Activated T-cell treated with anti-CD3 and anti-CD28 coated beads for 24 hours (primary cell): ENCODE data around the gene RALGDS.
"Not testable (repeated sequence)": the region's sequence is repeated elsewhere in the genome, so short reads cannot be mapped to it uniquely, and the experiment has no call there.

Source experiments
- DNase-seq: peaks from one replicate; pipeline ENCODE4 v3.0.0-alpha.2; 2020; ENCODE audit warnings: low read depth

Gene RALGDS

GRCh38 chr9:133121198-133121914 lies at the start of gene RALGDS:
Gene RALGDS (minus strand): TSS chr9:133121240. CDS start chr9:133121154, 86 bp downstream.
- DNase-seq = peak; percentile 83

DNA sequence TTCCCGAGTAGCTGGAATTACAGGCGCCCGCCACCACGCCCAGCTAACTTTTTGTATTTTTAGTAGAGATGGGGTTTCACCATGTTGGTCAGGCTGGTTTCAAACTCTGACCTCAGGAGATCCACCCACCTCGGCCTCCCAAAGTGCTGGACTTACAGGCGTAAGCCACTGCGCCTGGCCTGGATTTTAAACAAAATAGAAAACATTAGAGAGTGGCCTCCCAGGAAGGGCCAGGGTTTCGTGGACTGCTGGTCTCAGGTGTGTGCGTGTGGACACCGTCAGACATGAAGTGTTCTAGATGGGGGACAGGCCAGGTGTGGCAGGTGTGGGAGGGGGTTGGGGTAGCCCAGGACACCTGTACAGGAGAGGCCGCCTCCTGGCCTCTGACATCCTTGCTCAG lies 49.7 kb upstream of the RALGDS start:
- DNase-seq = no peak

DNA sequence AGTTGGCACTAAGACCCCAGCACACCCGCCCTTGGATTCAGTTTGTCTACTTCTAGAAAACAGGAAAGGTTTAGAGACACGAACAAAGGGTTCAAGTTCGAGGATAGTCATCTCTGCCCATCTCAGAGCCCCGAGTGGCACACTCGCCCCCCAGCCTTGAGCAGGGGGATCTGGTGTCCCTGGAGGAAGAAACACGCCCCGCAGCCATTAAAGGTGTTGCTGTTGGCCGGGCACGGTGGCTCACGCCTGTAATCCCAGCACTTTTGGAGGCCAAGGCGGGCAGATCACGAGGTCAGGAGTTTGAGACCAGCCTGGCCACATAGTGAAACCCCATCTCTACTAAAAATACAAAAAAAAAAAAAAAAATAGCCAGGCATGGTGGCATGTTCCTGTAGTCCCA lies 48.6 kb upstream of the RALGDS start:
- not testable (repeated sequence) for DNase-seq

DNA sequence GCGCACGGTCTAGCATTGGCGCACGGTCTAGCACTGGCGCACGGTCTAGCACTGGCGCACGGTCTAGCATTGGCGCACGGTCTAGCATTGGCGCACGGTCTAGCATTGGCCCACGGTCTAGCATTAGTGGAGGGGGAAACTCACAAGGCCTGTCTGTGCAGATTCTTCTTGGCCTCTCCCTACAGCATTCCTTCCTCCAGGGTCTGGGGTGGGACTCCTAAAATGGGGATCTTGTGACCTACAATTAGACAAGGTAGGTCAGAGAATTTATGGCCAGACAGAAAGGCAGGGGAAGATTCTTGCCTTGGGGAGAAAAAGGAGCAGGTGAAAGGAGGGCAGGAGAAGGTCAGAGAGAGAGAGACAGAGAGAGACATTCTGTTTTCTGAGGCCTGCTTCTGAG lies 48.1 kb upstream of the RALGDS start:
- no peak for DNase-seq

GRCh38 chr9:133168432-133168831 lies 47.4 kb upstream of the RALGDS start:
- DNase-seq = no peak

DNA sequence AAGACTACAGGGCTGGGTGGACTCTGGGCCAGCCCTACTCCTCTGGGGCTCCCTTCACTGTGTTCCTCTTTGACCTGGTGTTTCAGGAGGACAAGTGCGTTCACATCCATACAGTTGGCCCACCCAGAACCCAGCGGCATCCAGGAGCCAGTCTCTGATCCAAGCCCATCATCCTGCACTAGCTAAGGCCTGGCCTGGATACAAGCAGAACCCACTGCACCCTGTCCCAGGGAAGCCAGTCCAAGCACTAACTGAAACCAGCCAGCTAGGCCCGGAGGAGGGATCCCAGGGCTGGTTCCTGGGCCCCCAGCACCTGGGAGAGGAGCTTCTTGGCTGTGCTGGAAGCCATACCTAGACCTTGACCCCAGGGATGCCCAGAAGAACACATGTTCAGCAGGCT lies 46.7 kb upstream of the RALGDS start:
- DNase-seq = no peak

GRCh38 chr9:133167096-133167730 lies 46.2 kb upstream of the RALGDS start:
- DNase-seq = no peak

DNA sequence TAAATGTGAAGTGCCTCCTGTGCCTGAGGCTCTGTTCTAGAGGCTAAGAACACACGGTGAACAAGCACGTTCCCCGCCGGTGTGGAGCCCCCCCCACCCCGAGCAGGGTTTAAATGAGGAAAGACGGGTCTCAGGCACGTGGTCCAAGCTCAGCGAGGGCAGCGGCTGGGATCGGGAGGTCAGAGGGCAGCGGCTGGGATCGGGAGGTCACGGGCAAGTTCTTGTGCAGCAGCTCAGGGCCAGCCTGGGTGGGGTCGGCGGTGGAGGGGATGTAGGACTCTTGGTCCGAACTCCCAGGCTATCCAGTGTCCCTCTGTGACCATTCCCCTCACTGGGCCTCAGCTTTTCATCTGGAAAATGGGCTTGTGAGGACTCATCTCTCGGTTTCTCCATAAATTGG lies 45.4 kb upstream of the RALGDS start:
- DNase-seq = no peak

DNA sequence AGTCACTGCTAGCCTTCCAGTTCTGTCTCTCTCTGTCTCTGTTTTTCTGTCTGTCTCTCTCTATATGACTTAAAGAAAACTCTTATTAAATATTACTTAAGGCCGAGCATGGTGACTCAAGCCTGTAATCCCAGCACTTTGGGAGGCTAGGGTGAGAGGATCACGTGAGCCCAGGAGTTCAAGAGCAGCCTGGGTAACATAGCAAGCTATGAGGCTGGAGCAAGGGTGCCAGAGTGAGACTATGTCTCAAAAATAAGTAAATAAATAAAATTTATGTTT lies 44.4 kb upstream of the RALGDS start:
- no peak for DNase-seq

DNA sequence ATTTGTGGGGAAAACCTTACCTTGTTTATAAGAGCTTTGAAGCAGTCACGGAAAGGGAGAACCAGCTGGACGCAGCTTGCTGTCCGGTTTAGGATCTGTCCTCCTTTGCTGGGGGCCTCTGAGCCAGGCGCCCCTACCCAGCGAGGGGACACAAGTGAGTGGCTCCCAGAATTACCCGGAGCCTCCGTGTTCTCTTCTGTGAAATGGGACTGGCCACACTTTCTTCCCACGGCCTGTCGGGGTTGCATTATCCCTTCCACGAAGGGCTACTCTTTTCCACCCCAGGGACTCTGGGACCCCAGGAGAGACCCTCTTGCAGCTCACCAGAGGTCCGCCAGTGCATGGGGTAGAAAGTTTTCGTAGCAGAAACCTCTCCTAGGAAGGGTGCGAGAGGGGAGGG lies 43.2 kb upstream of the RALGDS start:
- DNase-seq = no peak

DNA sequence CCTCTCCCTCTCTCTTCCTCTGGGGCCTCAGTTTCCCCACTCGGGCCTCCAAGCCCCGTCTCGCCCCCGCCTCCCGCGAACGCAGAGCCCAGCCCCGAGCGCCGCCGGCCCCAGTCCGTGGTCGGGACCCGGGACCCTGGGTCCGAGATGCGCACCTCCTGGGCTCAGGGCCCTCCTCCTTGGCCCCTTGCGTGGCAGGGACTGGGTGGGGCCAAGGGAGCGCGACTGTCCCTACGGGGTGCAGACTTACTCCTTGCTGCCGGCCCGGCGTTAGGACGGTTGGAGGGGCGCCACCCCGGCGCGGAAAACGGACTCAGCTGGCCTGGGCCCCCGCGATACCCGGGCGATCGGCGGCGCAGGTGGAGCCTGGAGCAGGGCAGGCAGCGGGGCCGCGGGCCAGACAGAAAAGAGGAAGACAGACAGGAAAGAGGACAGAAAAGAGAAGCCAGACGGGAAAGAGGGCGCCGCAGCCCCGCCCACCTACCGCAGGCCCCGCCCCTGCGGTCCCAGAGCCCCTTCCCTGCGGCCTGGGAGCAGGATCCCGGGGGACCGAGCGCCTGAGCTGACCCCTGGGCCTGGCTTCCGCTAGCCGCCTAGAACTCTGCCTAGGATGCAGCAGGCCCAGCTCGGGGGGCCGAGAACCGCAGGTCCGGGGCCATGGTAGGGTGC lies 42.6 kb upstream of the RALGDS start, which contains the start of gene GBGT1:
Gene GBGT1, minus strand, starts transcription at position 411 of the 669 bp plus-strand sequence. CDS start 1,502 bp downstream, outside the sequence.
- DNase-seq = no peak

DNA sequence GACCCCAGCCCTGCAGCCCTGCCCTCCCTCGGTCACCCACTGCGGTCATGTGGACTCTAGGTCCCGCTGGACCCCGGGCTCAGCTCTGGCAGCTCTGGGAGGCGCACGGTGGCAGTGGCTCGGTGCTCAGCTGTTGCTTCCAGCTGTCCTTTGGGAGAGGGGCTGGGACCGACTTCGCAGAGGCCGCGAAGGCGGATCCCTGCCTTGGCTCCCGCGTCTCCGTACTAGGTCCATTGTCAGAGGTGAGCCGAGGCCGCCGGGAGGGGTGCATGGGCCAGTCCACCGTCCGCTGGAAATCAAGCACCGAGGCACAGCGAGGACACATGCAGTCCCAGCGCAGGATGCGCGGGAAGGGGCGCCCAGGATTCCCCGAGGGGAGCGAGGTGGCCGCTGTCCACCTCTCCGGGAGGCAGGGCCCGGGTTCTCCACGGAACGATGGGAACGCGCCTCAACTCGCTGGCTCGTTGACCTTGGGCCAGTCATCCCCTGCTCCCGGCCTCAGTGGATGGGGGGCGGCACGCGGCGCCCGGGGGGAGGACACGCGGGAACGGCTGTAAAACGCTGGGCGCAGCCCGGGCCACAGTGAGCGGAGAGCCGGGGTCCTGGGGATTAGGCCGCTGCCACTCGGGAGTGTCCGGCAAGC lies 41.9 kb upstream of the RALGDS start:
- DNase-seq = no peak

DNA sequence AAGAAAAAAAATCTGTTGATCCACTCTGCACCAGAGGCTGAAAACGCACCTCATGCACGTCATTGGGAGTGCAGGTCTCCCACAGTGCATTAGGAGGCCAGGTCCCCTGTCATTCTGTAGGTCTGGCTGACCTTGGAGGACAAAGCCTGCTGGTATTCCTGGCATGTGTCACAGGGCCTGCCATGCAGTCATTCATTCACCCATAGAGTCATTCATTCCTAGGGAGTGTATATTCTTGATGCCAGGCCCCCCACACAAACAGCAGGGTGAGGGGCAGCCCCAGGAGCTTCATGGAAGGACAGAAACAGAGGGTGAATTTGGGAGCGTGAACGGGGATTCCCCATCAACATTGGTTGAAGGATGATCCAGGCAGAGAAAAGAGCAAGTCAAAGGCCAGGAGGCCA lies 40.5 kb upstream of the RALGDS start:
- no peak for DNase-seq

DNA sequence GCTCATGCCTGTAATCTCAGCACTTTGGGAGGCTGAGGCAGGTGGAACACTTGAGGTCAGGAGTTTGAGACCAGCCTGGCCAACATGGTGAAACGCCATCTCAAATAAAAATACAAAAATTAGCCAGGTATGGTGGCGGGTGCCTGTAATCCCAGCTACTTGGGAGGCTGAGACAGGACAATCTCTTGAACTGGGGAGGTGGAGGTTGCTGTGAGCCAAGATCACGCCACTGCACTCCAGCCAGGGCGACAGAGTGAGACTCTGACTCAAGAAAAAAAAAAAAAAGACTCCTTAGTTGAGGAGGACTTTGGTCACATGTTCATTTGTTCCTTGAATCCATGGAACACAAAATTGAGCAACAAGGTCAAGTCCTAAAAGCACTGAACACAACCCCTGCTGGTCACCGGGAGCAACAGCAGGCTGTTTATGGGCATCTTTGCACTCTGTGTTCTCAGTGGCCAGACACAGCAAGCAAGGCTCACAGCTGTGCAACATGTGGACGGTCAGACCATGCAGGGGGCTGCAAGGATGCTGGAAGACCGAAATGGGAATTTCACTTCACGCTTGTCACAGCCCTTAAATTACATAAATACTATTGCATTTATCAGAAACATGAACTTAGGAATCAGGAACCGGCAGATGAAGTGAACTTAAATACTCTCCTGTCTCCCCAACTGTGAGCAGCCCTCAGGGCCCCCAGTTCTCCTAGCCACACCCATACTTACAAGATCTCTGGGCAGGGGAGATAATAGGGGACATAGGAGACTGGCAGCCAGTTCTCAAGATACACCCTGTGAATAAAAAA lies 39.9 kb upstream of the RALGDS start:
- no peak for DNase-seq

DNA sequence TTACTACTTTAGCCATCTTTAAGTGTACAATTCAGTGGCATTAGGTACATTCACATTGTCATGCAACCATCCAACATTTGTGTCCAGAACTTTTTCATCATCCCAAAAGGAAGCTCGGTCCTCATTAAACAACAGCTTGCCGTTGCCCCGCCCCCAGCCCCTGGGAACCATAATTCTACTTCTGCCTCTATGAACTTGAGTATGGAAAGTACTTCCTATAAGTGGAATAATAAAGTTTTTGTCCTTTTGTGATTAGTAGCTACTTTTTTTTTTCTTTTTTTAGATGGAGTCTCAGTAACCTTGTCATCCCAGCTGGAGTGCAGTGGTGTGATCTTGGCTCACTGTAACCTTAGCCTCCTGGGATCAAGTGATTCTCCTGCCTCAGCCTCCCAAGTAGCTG lies 37.7 kb upstream of the RALGDS start:
- DNase-seq = no peak

DNA sequence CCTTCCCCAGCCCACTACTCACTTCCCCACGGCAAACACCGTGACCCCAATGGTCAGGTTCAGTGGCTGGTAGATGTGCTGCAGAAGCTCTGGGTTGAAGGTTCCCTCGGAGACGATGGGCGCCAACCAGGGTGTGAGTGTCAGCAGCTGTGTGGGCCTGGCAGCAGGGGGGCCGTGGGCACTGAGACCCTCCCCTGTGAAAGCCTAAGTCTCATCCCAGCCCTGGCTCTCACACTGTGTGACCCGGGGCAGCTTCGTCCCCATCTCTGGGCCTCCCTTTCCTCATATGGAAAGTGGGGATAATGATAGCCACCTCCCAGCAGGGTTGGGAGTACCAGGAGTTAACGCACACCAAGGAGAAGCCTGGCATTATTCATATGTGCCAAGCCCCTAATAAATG lies 34.1 kb upstream of the RALGDS start:
- no peak for DNase-seq

GRCh38 chr9:133154097-133154989 lies 33.3 kb upstream of the RALGDS start:
- no peak for DNase-seq

DNA sequence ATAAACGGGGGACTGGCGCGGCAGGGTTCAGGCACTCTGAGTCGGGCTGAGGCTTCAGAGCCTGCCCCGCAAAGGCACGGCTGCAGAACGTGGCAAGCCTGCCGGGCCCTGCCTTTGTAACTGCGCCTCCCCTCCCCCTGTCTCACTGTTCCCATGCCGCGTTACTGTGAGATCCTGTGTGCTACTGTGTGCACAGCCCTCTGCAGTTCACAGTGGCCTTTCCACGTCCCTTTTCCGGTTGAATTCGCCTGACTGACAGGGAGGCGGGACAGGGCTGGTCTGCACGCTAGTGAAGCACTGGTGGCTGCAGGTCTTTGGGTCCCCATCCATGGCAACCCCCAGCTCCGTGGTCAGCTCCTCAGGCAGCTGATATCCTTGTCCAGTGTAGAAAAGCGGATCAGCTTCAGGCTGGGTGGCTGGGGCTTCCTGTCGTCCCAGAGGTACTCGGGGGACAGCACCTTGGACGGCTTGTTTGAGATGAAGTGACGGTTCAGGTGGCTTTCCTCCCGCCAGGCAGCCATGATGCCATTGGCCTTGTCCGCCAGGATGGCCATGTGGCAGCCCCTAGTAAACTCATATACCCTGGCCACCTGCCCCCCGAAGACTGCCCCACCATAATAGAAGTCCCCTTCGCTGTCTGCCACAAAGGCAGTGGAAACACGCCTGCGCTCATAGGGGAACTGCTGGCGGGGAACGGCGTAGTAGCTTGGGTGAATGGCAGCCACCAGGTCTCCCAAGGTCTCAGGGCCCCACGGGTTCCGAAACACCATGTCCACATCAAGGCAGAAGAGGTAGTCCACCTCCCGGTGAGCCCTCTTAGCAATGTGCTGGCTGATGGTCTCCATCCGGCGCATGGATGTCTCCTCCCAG lies 32.4 kb upstream of the RALGDS start:
- DNase-seq = no peak

DNA sequence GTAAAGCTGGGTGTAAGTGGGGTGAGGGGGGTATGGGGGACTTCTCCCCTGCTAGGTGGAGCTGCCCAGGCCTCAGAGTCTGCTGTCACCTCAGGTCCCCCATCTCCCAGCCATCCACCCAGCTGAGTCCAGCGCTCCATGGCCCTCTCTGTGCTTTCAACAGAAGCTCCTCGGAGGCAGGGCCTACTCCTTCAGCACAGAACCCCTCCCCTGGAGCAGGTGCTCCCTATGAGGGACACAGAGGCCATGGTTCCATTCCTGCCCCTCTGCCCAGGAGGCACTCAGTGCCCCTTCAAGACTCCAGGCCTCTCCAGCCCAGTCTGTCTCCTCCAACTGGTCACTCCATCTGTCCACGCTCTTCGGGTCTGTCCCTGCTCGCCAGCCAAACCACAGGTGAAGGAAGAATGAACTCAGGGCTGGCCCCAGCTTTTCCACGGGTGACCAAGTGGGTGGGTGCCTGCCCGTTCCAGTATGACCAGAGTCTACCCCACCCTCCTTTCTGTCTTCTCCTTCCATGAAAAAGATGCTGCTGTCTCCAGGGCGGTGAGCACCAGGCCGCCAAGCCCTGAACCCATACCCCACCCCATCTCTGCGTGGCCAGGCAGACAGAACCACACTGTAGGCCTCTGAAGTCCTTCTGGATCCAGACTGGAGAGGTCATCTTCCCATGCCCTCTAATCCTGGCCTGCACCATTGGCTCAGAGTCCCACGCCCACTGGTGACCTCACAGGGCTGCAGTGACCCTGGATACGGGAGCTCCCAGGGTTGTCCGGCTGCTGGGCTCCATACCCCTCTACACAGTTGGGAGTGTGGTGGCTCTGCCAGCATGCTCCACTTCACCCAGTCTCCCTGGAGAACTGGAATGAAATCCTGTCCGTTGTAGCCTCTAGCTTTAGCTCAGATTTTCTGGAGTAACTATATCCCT lies 30.8 kb upstream of the RALGDS start:
- DNase-seq = no peak
